ENCODE measurements around the gene MYO1F.

GRCh38 chr19:8615813-8616596, 38.8 kb upstream of the MYO1F start:
- TF ChIP-seq CTCF (IDR thresholded peaks at IDR 0.05; ENCODE audit: insufficient read depth, low read length), result peak; percentile 96
- TF ChIP-seq POLR2AphosphoS5 (IDR thresholded peaks at IDR 0.05; ENCODE audit: low read depth), result no peak
- TF ChIP-seq, protein P1, sequence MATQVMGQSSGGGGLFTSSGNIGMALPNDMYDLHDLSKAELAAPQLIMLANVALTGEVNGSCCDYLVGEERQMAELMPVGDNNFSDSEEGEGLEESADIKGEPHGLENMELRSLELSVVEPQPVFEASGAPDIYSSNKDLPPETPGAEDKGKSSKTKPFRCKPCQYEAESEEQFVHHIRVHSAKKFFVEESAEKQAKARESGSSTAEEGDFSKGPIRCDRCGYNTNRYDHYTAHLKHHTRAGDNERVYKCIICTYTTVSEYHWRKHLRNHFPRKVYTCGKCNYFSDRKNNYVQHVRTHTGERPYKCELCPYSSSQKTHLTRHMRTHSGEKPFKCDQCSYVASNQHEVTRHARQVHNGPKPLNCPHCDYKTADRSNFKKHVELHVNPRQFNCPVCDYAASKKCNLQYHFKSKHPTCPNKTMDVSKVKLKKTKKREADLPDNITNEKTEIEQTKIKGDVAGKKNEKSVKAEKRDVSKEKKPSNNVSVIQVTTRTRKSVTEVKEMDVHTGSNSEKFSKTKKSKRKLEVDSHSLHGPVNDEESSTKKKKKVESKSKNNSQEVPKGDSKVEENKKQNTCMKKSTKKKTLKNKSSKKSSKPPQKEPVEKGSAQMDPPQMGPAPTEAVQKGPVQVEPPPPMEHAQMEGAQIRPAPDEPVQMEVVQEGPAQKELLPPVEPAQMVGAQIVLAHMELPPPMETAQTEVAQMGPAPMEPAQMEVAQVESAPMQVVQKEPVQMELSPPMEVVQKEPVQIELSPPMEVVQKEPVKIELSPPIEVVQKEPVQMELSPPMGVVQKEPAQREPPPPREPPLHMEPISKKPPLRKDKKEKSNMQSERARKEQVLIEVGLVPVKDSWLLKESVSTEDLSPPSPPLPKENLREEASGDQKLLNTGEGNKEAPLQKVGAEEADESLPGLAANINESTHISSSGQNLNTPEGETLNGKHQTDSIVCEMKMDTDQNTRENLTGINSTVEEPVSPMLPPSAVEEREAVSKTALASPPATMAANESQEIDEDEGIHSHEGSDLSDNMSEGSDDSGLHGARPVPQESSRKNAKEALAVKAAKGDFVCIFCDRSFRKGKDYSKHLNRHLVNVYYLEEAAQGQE (IDR thresholded peaks at IDR 0.05; ENCODE audit: insufficient replicate concordance, low read depth), result no peak
- TF ChIP-seq GABPA (IDR thresholded peaks at IDR 0.05; ENCODE audit: low read depth), result no peak
- TF ChIP-seq SPI1 (IDR thresholded peaks at IDR 0.05; ENCODE audit: borderline replicate concordance, low read depth), result peak; percentile 9; the same call in 1 of the 2 replicates
